Stimulated activated CD4-positive, alpha-beta T cell treated with anti-CD3 and anti-CD28 coated beads, TNF-alpha, amount 100 ng/mL, for 24 hours (primary cell): ENCODE results near the gene ADORA3.

Source experiments
- DNase-seq, 3 experiments: peaks; one replicate each; pipeline ENCODE4 v3.0.0-alpha.2; 2020; ENCODE audit warnings: low read depth in 3 of 3

Gene ADORA3

DNA sequence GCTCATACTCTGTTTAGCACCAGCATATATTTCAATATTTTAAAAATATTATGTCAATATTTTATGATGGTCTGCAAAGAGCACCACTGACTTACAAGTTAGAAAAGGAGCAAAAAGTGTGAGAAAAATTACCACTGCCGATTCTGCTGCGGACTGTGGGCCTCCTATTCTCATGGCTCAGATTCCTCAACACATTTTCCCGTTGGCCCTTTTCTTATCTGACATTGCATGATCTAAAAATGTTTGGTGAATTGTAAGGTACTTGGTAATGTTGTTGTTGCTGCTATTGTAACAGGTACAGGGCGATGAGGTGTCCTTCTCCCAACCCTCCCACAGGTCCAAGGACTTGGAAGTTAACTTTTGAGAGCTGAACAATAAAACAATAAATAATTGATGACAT is 28.9 kb downstream of the ADORA3 start:
- no peak for DNase-seq

- DNase-seq: no peak
These were observed 29.3 kb downstream of the ADORA3 start for GRCh38 chr1:111474106-111474505.

- DNase-seq: no peak
These were observed 31.9 kb downstream of the ADORA3 start for GRCh38 chr1:111471538-111471937.

DNA sequence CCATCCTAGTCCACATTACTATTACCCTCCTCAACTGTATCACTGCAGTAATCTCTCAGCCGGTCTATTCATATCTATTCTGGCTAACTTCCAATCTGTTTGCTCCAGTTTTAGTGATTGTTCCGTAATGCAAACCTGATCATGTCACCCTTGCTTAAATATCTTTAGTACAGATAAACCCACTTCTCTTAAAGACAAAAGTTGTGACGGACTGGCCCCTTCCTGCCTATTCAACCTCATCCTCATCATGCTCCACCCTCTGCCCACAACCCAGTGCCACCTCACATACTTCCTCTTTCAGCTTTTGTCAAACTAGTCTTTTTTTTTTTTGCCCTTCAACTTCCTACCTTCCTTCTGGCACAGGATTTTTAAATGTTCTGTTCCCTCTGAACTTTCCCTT is 32.4 kb downstream of the ADORA3 start:
- DNase-seq: peak; percentile 22 to 56 (median 32)

DNA sequence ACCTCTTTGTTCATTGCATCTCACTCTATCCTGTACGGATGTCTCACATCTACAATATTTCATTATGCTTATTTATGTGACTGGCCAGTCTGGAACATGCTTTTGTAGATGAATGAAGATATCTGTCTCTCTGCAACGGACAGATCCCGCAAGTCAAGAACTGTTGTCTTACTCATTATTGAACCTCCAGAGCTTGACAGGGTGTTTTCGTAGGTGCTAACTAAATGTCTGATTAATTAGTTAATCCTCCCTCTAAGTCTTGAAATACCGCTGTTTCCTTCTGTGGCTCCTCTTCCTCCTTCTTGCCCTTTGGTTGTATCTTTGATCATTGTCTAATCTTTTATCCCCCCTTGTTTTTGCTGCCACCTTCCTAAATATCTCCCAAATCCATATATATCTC is 32.8 kb downstream of the ADORA3 start:
- no peak for DNase-seq

DNA sequence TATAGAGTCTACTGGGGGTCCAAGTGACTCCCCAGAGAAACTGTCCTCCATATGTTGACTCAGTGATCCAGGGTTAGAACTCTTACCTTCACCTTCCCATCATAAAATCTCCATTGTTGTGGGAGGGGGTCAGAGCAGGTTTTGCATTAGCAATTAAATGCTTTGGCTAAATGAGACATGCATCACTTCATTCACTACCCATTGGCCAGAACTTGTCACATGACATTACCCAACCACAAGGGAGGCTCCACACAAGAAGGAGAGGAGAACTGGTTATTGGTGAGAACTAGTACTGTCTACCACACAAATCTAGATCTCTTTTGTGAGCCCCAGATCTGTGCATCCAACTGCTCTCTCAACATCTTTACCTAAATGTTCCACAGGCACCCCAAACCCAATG is 33.9 kb downstream of the ADORA3 start:
- DNase-seq: no peak

GRCh38 chr1:111468717-111469100 is 34.7 kb downstream of the ADORA3 start:
- no peak for DNase-seq

DNA sequence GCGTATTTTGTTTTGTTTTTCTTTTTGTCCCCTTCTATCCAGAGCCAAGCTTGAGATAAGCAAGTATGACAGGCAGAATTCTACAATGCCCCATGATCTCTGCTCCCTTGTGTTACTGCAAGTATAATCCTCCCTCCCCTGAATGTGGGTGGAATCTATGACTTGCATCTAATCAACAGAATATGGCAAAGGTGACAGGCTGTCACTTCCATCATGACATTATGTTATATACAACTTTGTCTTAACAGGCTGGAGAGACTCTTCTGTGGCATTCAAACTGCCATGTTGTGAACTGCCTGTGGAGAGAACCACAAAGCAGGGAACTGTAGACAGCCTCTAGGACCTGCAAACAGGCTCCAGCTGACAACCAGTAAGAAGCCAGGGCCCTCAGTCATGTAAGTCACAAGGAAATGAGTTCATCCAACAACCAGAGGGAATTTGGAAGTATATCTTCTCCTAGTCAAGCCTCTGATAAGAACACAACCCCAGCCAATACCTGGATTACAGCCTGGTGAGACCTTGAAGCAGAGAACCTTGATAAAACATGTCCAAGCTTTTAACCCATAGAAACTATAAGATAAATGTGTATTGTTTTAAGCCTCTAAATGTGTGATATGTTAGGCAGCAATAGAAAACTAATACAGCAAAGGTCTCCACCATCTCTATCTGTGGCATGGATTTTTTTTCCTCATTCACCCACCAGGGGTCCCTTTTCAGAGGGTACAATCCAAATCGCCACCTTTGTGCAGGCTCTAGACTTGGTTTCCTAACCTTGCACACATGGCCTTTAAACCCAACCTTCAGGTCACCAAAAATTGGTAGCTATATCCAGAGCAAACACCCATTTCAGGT is 35.3 kb downstream of the ADORA3 start:
- no peak for DNase-seq

DNA sequence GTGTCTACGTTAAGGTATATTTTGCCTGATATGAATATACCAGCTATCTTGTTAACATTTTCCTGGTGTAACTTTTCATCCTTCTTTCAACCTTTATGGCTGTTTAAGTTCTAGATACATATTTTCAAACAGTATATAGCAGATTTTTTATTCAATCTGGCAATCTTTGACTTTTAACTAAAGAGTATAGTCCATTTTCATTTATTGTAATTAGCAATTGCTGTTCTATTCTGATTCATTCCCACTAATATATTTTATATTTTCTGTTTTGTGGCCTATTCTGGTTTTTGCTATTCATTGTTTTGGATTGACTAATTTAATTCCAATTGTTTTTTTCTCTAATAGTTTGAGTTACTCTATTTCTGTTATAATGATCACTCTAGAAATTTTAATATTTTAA is 37.0 kb downstream of the ADORA3 start:
- no peak for DNase-seq

GRCh38 chr1:111465754-111466153 is 37.7 kb downstream of the ADORA3 start:
- DNase-seq: no peak

DNA sequence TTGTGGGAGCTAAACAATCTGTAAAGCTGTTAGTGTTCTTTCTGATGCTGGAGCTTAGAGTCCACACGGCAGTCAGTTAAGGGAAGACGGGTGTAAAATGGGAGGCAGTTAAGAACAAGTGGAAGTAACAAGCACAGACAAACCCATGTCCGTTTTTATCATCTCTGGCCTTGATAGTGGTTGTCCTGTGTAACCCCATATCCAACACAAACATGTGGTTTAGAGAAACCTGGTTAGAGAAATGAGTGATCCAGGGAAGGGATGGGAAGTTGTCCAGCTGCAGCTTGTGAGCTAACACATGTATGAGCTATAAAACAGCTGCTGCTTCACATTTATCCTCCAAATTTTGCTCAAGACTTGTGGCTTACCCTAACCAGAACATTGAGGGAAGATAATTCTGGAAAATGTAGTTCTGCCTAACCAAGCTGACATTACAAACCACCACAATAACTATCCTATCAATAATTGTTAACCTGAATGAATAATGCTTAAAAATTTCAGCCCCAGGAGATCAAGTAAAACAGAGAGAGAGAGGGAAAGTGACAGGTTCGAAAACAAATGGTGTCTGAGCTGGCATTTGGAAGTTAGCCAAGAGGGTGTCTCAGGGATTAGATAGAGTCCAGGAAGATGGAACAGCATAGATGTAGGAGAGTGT is 40.3 kb downstream of the ADORA3 start:
- no peak for DNase-seq

- DNase-seq: no peak
These were observed 40.9 kb downstream of the ADORA3 start for GRCh38 chr1:111462370-111463028.

GRCh38 chr1:111461765-111462164 is 41.7 kb downstream of the ADORA3 start:
- DNase-seq: no peak

GRCh38 chr1:111455642-111456031 is 47.8 kb downstream of the ADORA3 start:
- no peak for DNase-seq

DNA sequence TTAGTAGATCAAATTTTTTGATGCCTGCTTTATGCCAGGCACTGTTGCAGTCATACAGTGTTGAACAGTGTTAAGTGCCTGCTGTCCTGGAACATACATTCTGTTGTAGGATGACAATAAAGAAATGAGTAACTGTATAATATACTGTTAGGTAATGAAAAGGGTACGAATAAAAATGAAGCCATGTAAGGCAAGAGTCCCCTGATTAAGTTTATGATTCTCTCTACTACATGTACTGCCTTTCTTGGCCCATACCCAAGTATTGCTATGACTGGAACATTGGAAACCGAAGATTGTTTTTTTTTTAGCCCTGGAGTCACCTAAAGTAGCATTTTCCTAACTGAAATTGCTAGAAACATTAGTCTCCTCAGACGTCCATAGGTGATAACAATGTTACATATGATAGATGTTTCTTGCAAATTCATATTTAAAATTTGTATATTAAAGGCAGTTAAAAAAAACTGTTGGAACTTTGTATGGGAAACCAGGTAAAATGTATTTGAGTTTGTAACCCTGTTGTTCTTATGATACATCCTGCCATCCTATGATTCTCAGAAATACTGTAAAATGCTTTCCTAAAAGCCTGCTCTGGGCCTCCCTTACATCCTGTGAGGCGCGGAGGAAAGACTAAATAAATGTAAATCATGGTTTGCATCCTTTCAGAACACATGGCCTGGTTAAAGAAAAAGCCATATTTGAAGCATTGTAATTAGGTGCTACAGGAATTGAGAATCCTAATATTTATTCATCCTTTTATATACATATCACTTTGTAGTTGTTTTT is 48.4 kb downstream of the ADORA3 start:
- no peak for DNase-seq

DNA sequence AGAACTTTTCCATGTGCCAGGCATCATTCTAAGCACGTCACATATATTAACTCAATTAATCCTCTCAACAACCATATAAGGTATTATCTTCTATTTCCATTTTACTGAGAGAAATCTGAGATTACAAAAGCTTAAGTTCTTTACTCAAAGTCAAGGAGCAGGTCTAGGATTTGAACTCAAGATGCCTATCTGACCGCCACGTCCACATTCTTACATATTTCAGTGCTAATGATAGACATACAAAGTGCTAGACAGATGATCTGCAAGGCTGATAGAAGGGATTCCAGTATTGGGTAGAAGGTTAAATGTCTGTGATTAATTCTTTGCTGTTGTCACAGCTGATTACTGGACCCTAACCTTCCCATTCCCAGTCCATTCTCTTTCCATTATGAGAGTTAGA is 49.7 kb downstream of the ADORA3 start:
- DNase-seq: no peak

GRCh38 chr1:111452581-111452980 is 50.9 kb downstream of the ADORA3 start:
- no peak for DNase-seq

GRCh38 chr1:111450185-111450584 is 53.2 kb downstream of the ADORA3 start:
- no peak for DNase-seq

DNA sequence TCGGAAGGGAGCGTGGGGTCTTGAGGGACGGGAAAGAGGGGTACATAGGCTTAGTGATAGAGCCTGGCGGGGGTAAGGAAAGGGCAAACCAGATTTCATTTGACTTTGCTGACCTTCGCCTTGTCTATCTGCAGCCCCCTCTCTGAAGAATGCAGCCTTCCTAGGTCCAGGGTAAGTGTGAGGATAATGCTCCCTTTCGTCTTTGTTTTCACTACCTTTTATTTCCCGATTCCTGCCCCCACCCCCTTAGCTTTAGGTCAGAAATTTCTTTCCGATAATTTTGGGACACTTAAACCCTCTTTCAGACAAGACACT is 53.8 kb downstream of the ADORA3 start:
- DNase-seq: no peak
